ENCODE results near the gene TCF3.

- TF ChIP-seq POLR2A (IDR thresholded peaks at IDR 0.05; ENCODE audit: low read depth, low read length) (no peak), POLR2AphosphoS5 (IDR thresholded peaks at IDR 0.05; ENCODE audit: low read depth, low read length) (no peak), TAF1 (IDR thresholded peaks at IDR 0.05; ENCODE audit: borderline replicate concordance, low read depth, low read length) (no peak)
These were observed 36.0 kb downstream of the TCF3 start for GRCh38 chr19:1616396-1616795.
